Measurements from ENCODE around the gene PTPRG. TPM values are rescaled to one million over a fixed set of nuclear protein-coding genes. Genes with fewer than 3 reads are reported as not detected.

Gene PTPRG
- total and polyA plus RNA-seq, 2 experiments from 2014 or later: 8.5 to 34.9 TPM

- no peak for DNase-seq (ENCODE audit: low spot score)
- Histone ChIP-seq H3K9me2 (replicated peaks; ENCODE audit: insufficient read depth) (no peaks in the 10 kb centered on the region), H3K27ac (no peak overlapping the region), H3K79me2 (peaks cover 3% of the 10 kb centered on the region), H3K4me1 (ENCODE audit: insufficient read depth) (no peaks in the 10 kb centered on the region), H3K36me3 (replicated peaks; ENCODE audit: insufficient read depth, low read depth) (no peaks in the 10 kb centered on the region), H3K9me3 (ENCODE audit: low read depth) (no peaks in the 10 kb centered on the region), H3K4me3 (no peak overlapping the region), H3K4me2 (no peak overlapping the region), H4K20me1 (ENCODE audit: insufficient read depth, poor library complexity, severe bottlenecking) (no peaks in the 10 kb centered on the region), H3K27me3 (no peaks in the 10 kb centered on the region), H2AFZ (no peak overlapping the region)
- 77% methylated on average over 4 of the region's 4 CpGs for WGBS (ENCODE audit: low lambda C conversion rate, missing lambda C conversion rate)
- TF ChIP-seq EZH2phosphoT487 (IDR thresholded peaks at IDR 0.05; ENCODE audit: low read depth, severe bottlenecking, unreplicated experiment): no peak
- TF ChIP-seq EZH2 (IDR thresholded peaks at IDR 0.05; ENCODE audit: borderline replicate concordance): no peak
- TF ChIP-seq CTCF (IDR thresholded peaks at IDR 0.05; ENCODE audit: poor library complexity): no peak
Measured at GRCh38 chr3:61947456-61947855, 386.1 kb downstream of the PTPRG start.

- Histone ChIP-seq H2AFZ (no peak overlapping the region), H3K9me2 (replicated peaks; ENCODE audit: insufficient read depth) (no peaks in the 10 kb centered on the region), H3K9me3 (ENCODE audit: low read depth) (no peaks in the 10 kb centered on the region), H4K20me1 (ENCODE audit: insufficient read depth, poor library complexity, severe bottlenecking) (no peaks in the 10 kb centered on the region), H3K27ac (no peak overlapping the region), H3K79me2 (peaks cover 3% of the 10 kb centered on the region), H3K27me3 (no peaks in the 10 kb centered on the region), H3K4me3 (no peak overlapping the region), H3K4me2 (no peak overlapping the region), H3K36me3 (replicated peaks; ENCODE audit: insufficient read depth, low read depth) (no peaks in the 10 kb centered on the region), H3K4me1 (ENCODE audit: insufficient read depth) (no peaks in the 10 kb centered on the region)
- WGBS (ENCODE audit: low lambda C conversion rate, missing lambda C conversion rate): 89% methylated on average over 5 of the region's 5 CpGs
- TF ChIP-seq EZH2phosphoT487 (IDR thresholded peaks at IDR 0.05; ENCODE audit: low read depth, severe bottlenecking, unreplicated experiment) (no peak), EZH2 (IDR thresholded peaks at IDR 0.05; ENCODE audit: borderline replicate concordance) (no peak), CTCF (IDR thresholded peaks at IDR 0.05; ENCODE audit: poor library complexity) (no peak)
- DNase-seq (ENCODE audit: low spot score): no peak
Measured at GRCh38 chr3:61948699-61949305, 387.4 kb downstream of the PTPRG start.

GRCh38 chr3:61954097-61954540 lies 392.7 kb downstream of the PTPRG start:
- no peak overlapping the region for H3K27ac ChIP-seq
- no peaks in the 10 kb centered on the region for H3K9me2 ChIP-seq (replicated peaks; ENCODE audit: insufficient read depth)
- no peak for TF ChIP-seq CTCF (IDR thresholded peaks at IDR 0.05; ENCODE audit: poor library complexity)
- TF ChIP-seq EZH2phosphoT487 (IDR thresholded peaks at IDR 0.05; ENCODE audit: low read depth, severe bottlenecking, unreplicated experiment): no peak
- no peak for TF ChIP-seq EZH2 (IDR thresholded peaks at IDR 0.05; ENCODE audit: borderline replicate concordance)
- WGBS (ENCODE audit: low lambda C conversion rate, missing lambda C conversion rate): 53% methylated on average over 2 of the region's 2 CpGs
- peaks cover 3% of the 10 kb centered on the region for H3K79me2 ChIP-seq
- H3K4me1 ChIP-seq (ENCODE audit: insufficient read depth): no peaks in the 10 kb centered on the region
- no peak overlapping the region for H2AFZ ChIP-seq
- H3K4me2 ChIP-seq: no peak overlapping the region
- H3K27me3 ChIP-seq: no peaks in the 10 kb centered on the region
- no peak overlapping the region for H3K4me3 ChIP-seq
- no peaks in the 10 kb centered on the region for H3K36me3 ChIP-seq (replicated peaks; ENCODE audit: insufficient read depth, low read depth)
- no peak for DNase-seq (ENCODE audit: low spot score)
- H3K9me3 ChIP-seq (ENCODE audit: low read depth): no peaks in the 10 kb centered on the region
- no peaks in the 10 kb centered on the region for H4K20me1 ChIP-seq (ENCODE audit: insufficient read depth, poor library complexity, severe bottlenecking)
